ENCODE results near the gene CDH13.

CDH13 gene

DNA sequence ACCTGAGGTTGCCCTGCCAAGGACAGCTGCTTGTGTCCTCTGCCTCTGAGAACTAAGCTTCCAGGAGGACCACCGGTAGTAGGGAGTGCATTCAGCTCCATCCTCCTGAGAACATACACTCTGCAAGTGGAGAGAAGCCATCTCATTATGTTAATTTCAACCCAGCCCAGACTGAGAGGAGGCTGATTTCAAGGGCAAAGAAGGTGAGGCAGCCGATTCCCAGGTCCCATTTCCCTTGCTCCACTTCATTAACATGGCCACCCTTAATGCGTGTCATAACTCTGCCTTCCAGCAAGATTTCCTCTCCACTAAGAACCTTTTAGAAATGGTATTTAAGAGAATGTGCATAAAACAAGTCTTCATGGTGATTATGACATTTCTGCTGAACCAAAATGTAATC is 72.5 kb downstream of the CDH13 start:
- DNase-seq (ENCODE audit: low read depth in 2 of 2): no peak

DNA sequence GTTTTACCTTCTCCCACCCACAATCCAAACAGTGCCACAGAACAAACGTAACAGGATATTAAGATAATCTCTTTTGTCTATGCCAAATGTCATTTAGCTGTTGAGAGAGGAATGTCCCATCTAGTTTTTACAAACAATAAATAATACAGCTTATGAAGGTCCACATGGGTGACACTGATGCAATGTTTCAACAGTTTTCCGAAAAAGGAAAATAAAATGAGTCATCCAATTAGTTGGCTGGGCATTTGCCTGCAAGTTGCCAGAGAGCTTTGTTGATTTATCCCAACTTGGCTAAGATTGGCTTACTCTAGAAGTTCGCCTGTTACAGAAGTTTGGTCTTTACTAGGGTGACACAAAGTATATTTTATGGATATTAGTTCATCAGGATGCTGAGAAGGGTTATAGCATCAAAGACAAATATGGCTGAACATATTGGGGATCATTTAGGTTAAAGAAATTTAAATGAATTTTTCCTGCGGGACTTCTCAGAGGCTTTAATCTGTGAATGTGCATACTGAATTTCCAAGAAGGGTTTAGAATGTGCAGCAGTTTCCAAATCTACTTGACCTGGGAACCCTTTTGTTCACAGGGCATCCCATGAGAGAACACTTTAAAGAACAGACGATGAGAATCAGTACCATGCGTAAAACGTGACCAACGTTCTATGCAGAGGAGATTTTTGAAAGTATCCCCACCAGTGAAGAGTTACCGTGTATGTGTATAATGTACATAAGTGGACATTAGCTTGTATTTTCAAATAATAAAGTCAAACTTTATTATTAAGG is 73.1 kb downstream of the CDH13 start:
- DNase-seq (ENCODE audit: low read depth in 2 of 2): no peak

DNA sequence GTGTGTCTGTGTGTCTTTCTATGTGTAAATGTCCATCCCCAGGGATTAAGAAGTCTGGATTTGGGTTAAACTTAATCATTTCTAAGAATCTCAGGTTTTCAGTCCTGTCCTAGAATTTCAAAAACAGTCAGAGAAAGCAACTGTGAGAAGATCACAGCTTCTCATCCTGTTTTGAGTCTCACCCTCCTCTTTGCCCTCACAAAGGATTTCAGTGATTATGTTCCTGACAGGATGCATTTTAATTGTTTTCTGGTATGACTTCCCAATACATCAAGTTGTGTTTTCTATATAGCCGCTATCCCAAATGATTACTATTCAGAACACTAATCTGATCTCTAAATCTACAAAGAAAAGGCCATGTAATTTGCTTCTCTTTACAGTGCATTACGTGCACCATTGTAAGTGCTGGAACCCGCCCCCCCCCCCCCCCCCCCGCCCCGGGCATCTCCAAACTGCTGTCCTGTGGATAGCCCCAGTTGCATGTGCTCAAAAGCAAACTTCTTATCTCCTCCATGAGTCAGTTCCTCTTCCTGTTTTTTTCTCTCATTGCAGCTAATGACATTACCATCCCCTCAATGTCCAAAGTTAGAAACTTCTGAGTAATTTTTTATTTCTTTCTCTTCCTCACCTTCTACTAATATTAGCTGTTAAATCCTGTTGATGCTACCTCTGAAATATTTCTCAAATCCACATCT is 73.9 kb downstream of the CDH13 start:
- DNase-seq (ENCODE audit: low read depth in 2 of 2): no peak

DNA sequence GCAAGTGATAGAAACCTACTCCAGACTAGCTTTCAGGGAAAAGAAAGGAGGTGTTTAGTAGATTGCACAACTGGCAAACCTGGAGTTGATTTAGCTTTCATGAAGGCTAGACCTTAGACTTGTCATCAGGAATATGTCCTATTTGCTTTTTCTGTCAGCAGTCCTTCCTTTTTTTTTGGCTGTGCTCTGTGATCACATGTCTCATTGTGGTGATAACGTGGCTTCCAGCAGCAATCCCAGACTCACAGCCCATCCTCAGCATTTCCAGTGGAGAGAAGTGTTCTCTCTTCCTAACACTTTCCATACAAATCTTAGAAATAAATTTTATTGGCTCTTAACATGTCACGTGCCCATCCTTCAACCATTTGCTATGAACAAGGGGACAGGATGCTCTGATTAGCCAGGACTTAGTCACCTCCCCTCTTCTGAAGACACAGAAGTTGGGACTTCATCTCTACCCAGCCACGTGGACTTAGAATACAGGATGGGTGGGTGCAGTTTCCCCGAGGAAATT is 74.7 kb downstream of the CDH13 start:
- DNase-seq (ENCODE audit: low read depth in 2 of 2): no peak

DNA sequence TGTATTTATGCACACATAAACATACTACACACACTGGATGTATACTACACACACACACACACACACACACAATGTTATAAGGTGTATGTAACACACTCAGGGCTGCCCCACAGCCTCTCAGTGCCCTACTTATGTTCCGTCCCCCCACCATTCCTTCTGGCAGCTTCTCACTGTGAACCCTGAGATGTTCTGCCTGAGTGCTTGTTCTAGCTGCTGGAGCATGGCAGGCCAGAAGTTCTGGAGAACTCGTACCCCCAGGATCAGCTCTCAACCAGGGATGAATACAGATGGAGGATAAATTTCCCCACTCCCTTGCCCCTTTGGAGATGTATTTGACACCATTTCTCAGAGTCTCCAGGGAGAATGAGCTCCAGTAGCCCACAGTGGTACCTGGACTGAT is 76.4 kb downstream of the CDH13 start:
- no peak for DNase-seq (ENCODE audit: low read depth in 2 of 2)

DNA sequence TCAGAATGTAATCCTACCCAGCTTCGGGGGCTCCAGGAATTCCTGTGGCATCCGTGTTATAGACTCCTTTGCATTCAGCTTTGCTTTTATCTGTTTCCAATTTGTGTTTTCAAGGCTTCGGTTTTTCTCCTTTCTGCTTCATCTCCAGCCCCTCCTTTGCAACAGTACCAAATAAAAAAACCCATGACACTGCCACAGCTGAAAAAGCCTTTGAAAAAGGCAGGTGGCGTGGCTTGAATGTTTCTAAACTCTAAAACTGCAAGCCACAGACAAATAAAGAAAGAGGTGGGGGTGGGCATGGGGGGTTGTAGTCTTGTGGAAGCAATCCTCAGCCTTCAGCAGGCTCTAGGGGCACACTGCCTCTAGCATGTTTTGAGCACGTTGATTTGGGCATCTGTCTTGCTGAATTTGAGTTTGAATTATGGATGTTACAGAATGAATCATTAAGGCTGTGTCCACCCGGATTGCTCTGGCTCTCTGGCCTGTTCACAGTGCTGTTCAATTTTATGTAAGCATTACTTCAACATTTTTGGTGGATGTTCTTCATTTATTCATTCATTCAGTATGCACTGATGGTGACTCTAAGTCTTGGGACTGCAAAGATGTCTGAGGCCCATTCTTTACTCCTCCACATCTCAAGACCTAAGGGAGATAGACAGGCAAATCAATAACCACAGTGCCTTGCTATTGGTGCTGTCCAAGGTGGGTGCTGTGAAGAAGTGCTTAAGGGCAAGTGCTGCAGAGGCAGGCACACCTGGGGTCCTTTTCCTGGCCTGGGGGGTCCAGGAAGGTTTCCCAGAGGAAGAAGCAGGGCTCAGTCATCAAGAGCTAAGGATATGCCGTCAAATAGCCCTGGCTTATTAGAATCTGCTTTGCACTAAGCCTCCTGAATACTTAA is 77.4 kb downstream of the CDH13 start:
- DNase-seq (ENCODE audit: low read depth in 2 of 2): no peak

DNA sequence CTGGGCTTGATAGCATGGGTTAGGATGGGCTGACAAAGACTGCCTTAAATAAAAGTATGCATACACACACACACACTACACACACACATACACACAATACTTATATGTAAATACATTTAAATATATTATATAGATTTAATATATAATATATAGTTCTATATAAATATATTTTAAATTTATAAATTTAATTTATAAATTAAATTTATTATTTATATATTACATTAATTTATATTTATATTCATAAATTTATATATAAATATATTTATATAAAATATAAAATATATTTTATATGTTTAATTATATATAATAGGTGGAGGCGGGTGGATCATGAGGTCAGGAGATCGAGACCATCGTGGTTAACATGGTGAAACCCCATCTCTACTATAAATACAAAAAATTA is 83.2 kb downstream of the CDH13 start:
- no peak for DNase-seq (ENCODE audit: low read depth in 2 of 2)

DNA sequence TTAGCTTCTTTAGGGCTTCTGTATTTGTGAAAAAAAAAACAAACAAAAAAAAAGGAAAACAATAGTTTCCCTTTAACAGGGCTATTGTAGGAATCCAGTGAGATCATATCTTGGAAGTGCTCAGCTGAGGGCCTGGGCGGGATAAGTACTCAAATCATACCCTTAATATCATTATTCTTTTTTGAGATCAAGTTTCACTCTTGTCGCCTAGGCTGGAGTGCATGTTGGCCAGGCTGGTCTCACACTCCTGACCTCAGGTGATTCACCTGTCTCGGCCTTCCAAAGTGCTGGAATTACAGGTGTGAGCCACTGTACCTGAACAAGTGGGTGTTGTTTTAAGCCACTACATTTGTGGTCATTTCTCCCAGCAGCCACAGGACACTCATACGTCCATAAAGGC is 87.0 kb downstream of the CDH13 start:
- no peak for DNase-seq (ENCODE audit: low read depth in 2 of 2)

DNA sequence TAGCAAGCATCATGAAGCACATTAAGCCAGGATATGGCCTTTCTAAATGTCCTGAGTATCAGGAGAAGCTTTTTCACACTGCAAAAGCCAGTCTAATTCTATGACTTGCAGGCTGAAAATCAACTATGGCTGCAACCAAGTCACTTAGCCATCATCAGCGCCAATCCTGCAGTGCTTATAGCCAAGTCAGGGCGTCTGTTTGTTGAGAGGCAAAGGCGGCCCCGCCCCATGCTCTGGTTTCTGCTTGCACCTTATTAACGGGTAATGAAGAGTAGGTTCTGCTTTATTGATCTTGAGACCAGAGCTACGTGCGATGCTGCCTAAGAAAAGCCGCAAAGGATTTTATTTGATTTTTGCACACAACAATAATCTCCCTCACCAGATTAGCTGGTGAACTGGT is 88.4 kb downstream of the CDH13 start:
- DNase-seq (ENCODE audit: low read depth in 2 of 2): no peak

DNA sequence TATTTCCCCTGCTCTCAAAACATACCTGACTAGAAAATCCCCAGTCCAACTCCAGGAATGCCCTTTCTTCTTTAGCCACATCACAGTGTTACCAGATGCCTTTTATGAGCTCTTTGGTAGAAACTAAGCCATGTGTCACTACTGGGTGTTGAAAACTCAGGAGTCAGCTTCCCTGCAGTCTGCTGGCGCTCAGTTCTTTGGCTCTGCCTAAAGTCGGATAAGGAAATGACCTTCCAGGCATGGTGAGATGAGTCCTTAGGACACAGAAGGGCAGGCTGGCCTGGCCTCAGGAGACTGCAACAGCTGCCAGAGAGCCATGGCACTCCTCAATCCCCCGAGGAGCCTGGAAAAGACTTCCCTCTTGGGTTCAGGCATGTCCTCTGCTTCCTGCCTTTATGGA is 89.1 kb downstream of the CDH13 start:
- DNase-seq (ENCODE audit: low read depth in 2 of 2): no peak

DNA sequence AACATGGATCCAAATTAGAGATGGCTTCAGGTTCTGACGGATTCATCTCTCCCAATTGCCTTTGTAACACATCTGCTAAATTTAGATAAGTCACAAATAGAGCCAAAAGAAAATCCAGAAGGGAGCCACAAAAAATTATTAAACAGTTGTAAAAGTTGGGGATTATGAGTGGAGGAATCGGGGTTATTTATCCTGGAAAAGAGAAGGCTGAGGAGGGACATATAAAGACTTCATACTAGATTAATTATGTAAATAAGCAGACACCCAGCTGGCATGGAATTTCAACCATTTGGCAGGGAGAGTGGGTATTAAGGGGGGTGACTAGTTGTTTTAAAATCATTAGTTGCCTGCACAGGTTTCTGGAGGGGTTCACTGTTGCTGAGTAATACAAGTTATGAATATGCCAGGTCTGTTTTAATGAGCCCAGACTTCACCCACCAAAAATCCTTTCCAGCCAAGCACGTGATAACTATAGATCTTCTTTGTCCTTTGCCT is 89.6 kb downstream of the CDH13 start:
- no peak for DNase-seq (ENCODE audit: low read depth in 2 of 2)

DNA sequence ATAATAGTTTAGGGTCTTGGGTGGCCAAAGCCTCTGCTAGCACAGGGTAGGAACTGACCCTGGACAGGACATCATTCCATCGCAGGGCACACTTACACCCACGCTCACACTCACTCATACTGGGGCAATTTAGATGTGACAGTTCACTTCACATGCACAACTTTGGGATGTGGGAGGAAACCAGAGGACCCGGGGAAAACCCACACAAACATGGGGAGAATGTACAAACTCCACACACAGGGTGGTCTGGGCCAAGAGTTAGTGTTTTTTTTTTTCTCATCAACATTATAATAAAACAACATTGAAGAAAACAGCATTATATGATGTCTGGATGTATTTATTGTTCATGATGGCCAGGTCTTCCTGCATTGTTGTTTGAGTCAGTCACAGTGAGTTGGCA is 93.6 kb downstream of the CDH13 start:
- no peak for DNase-seq (ENCODE audit: low read depth in 2 of 2)

DNA sequence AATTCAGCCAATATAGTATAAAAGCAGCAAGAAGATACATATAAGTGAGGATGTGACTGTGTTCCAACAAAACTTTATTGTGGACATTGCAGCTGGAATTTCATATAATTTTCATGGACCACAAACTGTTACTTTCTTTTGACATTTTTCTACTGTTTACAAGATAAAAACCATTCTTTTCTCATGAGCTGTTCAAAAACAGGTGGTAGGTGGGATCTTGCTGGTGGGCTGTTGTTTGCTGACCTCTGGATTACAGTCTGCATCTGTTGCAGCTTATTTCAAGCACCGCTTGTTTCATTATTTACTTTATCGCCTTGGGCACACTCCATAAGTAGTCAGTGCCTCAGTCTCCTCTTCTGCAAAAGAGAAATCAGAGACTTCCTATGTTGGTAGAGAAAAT is 99.5 kb downstream of the CDH13 start:
- no peak for DNase-seq (ENCODE audit: low read depth in 2 of 2)

DNA sequence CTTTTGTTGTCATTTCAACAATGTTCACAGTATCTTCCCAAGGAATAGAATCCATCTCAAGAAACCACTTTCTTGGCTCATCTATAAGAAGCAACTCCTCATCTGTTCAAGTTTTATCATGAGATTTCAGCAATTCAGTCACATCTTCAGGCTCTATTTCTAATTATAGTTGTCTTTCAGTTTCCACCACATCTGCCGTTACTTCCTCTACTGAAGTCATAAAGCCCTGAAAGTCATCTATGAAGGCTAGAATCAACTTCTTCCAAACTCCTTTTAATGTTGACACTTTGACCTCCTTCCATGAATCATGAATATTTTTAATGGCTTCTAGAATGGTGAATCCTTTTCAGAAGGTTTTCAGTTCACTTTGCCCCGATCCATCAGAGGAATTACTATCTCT is 102.1 kb downstream of the CDH13 start:
- DNase-seq (ENCODE audit: low read depth in 2 of 2): no peak

DNA sequence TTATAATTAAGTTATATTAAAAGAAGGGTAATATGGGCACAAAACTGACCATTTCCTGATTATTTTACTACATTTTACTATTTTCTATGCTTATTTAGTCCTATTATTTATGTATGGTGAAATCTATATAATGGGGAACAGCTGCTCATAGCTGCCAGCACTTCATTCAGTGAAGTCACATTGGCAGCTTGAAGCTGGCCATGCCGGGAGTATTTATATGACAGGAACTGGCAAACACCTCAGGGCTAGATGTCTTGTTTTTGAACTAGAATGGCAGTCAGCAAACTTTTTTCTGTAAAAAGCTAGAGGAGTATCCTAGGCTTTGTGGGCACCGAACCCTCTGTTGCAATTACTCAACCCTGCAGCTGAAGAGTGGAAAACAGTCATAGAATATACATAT is 104.1 kb downstream of the CDH13 start:
- DNase-seq (ENCODE audit: low read depth in 2 of 2): no peak

DNA sequence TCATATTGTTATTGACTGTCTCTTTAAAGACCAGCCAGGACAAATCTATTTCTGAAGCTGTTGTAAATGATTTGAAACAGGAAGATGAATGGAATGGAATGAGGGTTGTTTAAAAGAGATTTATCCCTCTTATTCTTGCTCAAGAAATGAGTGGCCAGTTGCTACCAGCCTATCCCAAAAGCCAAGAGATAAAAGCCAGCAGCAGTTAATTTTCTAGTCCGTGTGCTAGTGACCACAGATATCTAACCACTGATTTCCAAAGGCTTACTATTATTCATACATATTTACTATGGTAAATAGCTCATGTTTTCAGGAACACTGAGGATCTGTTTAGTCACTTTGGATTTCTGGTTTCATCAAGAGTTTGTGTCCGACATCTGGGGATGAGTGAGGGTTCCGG is 105.7 kb downstream of the CDH13 start:
- DNase-seq (ENCODE audit: low read depth in 2 of 2): no peak

DNA sequence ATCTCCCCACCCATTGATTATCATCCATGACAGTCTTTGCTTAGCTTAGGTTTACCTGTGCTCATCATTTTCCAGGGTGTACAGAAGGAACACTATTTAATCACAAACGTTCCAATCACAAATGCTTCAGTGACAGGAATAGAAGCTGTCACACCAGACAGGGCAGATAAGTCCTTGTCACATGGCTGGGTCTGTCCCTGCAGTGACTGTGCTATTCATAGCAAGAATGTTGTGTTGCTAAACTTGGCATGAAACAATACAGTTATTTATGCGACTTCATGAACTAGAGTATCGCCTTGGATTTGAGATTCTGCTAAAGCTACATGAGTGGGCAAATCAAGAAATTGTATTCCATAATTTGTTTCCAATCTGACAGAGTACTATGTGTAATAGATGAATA is 108.4 kb downstream of the CDH13 start:
- DNase-seq (ENCODE audit: low read depth in 2 of 2): no peak

DNA sequence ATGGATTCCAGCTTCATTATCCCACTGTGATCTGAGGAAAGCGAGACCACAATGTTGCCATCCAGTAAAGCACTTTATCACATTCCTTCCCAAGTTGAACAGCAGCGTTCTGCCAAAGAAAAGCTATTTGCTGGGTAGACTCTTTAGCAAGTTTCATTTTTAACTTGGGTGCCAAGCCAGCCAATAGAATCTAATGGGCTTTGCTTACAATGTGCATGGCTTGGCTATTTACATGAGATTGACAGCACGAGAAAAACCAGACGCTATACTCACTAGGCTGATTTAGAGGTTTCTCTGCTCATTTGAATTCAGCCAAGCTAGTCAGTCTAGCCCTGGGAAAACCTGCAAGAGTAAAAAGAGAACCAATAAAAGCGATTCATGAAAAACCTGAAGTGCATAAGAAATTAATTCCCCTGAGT is 108.9 kb downstream of the CDH13 start:
- no peak for DNase-seq (ENCODE audit: low read depth in 2 of 2)

DNA sequence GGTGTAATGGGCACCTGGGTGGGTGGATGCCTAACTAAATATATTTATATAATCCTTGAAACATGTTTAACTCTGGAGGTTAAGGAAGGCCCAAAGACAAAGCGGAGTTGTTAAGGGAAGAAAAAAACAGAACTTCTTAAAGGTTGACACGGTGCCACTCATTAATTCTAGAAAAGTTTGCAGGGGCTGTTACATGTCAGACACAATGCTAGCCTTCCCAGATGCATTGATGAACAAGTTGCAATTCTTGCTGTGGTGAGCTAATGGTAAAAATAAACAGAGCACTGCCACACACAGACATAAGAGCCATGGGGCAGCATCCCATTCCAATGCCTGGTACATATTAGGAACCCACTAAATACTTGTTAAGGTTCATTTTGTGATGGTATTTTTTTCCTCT is 109.5 kb downstream of the CDH13 start:
- DNase-seq (ENCODE audit: low read depth in 2 of 2): no peak

DNA sequence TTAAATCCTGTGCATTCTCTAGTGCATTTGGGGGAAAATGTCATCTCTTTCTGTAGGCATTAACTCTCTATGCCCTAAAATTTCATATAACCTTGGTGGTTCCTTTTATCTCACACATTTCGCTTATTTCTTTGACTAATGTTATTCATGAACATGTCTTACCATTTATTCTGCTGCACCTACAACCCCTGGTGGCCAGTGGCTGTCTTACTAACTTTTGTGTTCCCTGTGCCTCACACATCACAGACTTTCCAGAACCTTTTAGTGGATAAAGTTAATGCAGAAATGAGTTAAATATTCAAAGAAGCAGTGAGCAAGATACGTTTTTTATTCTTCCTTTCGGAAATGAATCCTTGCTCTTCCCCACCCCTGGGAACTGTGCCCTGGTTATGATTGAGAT is 111.9 kb downstream of the CDH13 start:
- no peak for DNase-seq (ENCODE audit: low read depth in 2 of 2)

DNA sequence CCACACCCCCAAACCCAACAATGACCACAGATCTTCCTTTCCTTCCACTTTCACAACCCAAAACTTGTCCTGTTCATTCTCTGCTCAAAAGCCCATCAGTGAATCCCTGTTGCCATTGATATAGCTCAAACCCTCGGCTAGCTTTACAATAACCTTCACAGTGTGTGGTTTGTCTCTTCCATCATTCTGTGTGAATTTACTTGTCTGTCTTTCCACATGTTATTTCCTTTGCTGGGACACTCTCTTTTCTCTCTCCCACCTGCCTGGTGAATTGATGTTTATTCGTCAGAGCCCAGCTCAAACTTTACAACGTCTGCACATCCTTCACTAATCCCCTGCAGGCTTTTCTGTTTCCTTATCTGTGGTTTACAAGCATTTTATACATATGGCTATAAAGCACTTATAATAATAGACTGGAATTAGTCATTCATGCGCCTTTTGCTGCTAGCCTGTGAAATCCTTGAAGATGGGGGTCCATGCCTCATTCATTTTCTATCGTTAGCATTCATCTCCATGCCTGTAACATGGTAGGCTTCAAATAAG is 114.4 kb downstream of the CDH13 start:
- DNase-seq (ENCODE audit: low read depth in 2 of 2): no peak

DNA sequence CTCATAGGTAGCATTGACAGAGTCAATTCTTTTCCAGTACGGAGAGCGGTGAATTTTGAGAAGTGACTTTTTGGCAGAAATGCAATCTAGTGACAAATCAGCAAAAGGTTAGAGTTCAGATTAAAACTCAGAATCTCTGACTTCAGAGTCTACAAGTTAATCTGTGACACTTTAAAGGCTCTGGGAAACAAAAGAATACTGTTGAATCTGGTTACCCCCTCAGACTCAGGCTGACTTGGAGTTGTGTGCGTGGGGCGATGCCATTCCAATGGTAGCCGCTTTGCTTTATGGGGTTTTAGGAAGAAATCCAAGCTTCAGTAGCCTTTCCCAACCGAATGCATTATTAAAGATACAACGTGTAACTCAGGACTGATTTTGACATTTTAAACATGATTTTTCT is 118.2 kb downstream of the CDH13 start:
- no peak for DNase-seq (ENCODE audit: low read depth in 2 of 2)

Measured in activated CD8-positive, alpha-beta memory T cell treated with anti-CD3 and anti-CD28 coated beads for 4 hours (primary cell).